Activated CD4-positive, alpha-beta T cell treated with anti-CD3 and anti-CD28 coated beads for 1 hour (primary cell): ENCODE measurements around the gene MYO16.

Experiments
- DNase-seq: peaks from one replicate; pipeline ENCODE4 v3.0.0-alpha.2; 2020

The MYO16 gene

GRCh38 chr13:109160357-109160756, 530.9 kb downstream of the MYO16 start:
- no peak for DNase-seq

- DNase-seq, result no peak
Observed at GRCh38 chr13:109160887-109161669, 531.7 kb downstream of the MYO16 start.

GRCh38 chr13:109162248-109163036, 533.0 kb downstream of the MYO16 start:
- DNase-seq, result no peak

- DNase-seq, result no peak
Observed at GRCh38 chr13:109163037-109163379, 533.6 kb downstream of the MYO16 start.

GRCh38 chr13:109165417-109165904, 536.0 kb downstream of the MYO16 start:
- no peak for DNase-seq

- no peak for DNase-seq
Observed at GRCh38 chr13:109166804-109167203, 537.4 kb downstream of the MYO16 start.

GRCh38 chr13:109172136-109172535, 542.7 kb downstream of the MYO16 start:
- no peak for DNase-seq

- DNase-seq, result no peak
Observed at GRCh38 chr13:109175666-109176065, 546.3 kb downstream of the MYO16 start.

GRCh38 chr13:109180905-109181425, 551.6 kb downstream of the MYO16 start:
- DNase-seq, result no peak

GRCh38 chr13:109182777-109183465, 553.5 kb downstream of the MYO16 start:
- no peak for DNase-seq

GRCh38 chr13:109191413-109191812, 562.0 kb downstream of the MYO16 start:
- no peak for DNase-seq

- DNase-seq, result no peak
Observed at GRCh38 chr13:109192306-109192705, 562.9 kb downstream of the MYO16 start.

GRCh38 chr13:109196948-109197347, 567.5 kb downstream of the MYO16 start:
- no peak for DNase-seq

- DNase-seq, result no peak
Observed at GRCh38 chr13:109198585-109198984, 569.2 kb downstream of the MYO16 start.

GRCh38 chr13:109199280-109199679, 569.9 kb downstream of the MYO16 start:
- DNase-seq, result no peak

- DNase-seq, result no peak
Observed at GRCh38 chr13:109200556-109200955, 571.1 kb downstream of the MYO16 start.

- no peak for DNase-seq
Observed at GRCh38 chr13:109203587-109203986, 574.2 kb downstream of the MYO16 start.

GRCh38 chr13:109204252-109204651, 574.8 kb downstream of the MYO16 start:
- DNase-seq, result no peak

- no peak for DNase-seq
Observed at GRCh38 chr13:109204657-109205056, 575.2 kb downstream of the MYO16 start.

- no peak for DNase-seq
Observed at GRCh38 chr13:109205315-109205714, 575.9 kb downstream of the MYO16 start.

GRCh38 chr13:109206616-109207015, 577.2 kb downstream of the MYO16 start:
- no peak for DNase-seq

GRCh38 chr13:109207622-109208021, 578.2 kb downstream of the MYO16 start:
- no peak for DNase-seq

GRCh38 chr13:109208522-109208921, 579.1 kb downstream of the MYO16 start:
- no peak for DNase-seq
